Renal cortical epithelial cell (primary cell): ENCODE results near the gene CMTM8. TPM values are rescaled to one million over a fixed set of nuclear protein-coding genes. Genes with fewer than 3 reads are reported as not detected.
"Not testable (repeated sequence)": the region's sequence is repeated elsewhere in the genome, so short reads cannot be mapped to it uniquely, and the experiment has no call there.

Experiments used
- DNase-seq: peaks from one replicate; pipeline ENCODE4 v3.0.0-alpha.2; 2011; ENCODE audit warnings: low read depth
- total RNA-seq: library from RNA; depleted of rRNA; stranded (reverse); fragments of >200 nt; gene quantifications from 2 replicates; pipeline ENCODE4 v1.2.3, GENCODE V29; 2014

Gene CMTM8, protein sequence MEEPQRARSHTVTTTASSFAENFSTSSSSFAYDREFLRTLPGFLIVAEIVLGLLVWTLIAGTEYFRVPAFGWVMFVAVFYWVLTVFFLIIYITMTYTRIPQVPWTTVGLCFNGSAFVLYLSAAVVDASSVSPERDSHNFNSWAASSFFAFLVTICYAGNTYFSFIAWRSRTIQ
- total RNA-seq = 1.6 and 2.6 TPM in 2 replicates

DNA sequence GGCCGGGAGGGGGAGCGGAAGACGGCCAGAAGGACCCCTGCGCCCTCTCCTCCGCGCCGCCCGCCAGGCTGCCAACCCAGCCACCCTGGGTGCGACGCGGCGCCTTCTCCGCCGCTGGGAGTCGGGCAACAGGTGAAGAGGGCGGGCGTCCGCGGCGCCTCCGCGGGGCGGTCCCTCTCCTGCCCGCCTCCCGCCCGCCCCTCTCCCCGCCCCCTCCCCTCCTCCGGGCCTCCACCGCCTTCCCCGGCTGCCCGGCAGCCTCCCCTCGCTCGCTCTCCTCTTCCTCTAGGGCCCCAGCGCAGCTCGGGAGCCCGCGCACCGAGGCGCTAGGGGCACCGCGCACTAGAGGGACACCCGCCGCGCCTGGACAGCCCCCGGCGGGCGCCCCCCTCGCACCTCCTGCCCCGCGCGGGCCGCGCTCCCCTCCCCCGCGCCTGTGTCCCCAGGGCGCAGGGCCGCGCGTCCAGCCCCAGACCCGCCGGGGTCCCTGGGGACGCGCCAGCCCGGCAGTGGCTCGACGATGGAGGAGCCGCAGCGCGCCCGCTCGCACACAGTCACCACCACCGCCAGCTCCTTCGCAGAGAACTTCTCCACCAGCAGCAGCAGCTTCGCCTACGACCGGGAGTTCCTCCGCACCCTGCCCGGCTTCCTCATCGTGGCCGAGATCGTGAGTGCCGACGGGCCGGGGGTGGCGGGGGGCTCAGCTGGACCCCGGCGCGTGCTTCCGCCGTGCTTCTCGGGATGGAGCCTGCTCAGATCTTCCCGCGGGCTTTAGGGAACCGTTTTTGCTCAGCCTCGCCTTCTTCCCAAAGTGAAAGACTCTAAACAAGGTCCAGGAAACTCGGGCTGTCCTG is at the start of gene CMTM8:
CMTM8 (plus strand) TSS at position 228 of the 854 bp plus-strand sequence; CDS start at position 521, 293 bp downstream.
- peak; percentile 23 for DNase-seq

DNA sequence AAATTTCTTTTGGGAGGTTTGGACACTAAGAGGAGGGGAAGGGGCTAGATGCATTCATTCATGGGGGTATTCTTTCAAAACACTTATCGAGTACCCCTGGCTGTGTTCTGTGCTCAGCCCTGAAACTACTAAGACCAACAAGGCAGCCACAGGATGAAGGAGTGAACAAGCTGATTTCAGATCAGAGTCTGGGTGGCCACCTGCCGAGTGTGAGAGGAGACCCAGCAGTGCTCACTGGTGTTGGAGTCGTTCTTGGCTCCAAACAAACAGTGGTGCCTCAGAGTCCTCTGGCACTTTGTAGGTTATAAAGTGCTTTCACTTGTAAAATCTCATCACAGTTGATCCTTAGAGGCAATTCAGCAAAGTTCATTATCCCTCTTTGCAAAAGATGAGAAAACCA is 48.8 kb upstream of the CMTM8 start:
- DNase-seq = no peak

DNA sequence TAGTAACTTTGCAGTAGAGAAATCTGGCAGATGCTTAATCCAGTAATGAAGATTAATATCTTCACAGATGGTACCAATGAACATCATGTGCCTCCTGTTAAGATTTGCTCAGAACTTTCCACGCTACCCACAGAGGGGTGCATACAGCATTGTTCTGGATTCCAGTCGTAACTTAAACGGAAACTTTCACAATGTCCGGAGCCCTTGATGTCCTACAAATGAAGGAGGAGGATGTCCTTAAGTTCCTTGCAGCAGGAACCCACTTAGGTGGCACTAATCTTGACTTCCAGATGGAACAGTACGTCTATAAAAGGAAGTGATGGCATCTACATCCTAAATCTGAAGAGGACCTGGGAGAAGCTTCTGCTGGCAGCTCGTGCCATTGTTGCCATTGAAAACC is 47.9 kb upstream of the CMTM8 start:
- DNase-seq = not testable (repeated sequence)

DNA sequence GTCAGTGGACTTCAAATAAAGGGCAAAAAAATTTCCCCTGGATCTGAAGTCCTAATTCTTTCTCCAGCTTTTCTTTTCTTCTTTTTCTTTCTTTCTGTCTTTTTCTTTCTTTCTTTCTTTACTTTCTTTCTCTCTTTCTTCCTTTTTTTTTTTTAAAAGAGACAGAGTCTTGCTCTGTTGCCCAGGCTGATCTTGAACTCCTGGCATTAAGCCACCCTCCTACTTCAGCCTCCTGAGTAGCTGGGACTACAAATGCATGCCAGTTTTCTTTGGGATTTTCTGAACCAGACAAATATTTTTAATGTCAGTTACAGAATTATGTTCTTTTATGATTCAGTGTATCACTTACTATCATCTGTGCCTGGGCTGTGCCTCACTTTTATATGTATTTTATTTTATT is 45.4 kb upstream of the CMTM8 start:
- DNase-seq = no peak

DNA sequence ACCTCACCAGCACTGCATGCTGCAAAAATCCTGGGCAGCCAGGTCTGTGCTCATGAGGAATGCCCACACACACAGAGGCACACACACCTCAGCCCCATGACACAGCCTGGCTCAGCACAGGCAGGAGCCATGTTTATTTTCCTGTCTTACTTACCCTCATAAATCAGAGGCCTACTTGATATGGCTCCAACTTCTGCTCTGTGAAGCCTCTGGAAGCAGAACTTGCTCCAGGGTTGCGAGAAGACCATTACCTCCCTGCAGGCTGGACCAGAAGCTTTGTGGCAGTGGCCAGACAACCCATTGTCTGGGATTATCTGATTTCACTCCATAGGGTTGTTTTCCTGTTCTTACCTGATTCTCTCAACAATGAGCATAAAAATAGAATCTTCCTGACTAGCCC is 43.8 kb upstream of the CMTM8 start:
- no peak for DNase-seq

DNA sequence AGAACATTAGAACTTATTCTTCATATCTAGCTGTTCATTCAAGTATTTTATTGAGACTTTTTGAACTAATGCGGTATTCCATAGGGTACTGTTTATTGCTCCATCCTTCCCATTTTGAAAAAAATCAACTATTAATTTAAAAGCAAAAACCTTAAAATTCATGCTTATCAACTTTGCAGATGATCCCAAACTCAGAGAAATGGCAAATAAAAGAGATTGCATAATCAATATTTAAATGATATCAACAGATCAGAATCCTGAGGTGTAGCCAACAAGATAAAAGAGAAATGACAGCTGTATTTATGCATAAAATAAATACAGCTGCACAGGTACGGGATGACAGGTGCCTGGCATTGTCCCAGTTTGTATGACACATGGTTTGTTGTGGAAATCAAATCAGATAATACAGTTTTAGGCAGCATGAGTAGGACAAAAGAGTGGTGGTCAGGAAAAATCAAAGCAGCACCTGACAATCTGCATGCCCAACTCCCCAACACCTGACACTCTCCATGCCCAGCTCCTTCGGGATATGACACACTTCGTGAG is 42.4 kb upstream of the CMTM8 start:
- no peak for DNase-seq

DNA sequence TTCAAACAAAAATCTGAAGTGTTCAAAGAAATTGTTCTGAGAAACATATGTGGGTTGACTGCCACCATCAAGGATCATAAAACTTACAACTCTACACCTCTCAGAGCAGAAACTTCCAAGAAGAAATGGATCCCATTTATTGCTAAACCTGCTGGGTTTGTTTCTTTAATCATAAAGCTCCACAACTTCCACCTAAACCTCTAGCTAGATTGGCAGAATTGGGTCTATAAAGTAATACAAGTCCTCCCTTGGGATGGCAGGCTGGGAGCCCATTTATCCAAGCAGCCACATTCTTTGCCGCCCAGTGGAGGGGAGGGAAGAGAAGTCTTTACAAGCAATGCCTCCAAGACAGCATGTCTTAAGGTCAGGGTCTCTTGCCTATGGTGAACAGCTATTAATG is 40.5 kb upstream of the CMTM8 start:
- no peak for DNase-seq

DNA sequence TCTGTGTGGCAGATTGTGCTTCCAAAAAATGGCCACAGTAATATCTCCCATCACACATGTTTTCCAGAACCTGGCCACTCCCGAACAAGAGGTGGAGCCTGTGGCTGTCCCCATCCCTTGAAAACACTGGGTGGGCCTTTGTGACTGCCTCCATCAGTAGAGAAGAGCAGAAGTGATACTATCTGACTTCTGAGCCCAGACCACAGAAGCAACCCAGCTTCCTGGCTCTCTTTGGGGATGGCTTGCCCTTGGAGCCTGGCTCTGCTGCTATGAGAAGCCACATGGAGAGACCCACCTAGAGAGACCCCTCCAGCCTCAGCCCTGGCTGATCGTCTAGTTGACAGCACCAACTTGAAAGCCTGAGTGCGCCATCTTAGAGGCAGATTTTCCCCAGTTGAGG is 39.8 kb upstream of the CMTM8 start:
- no peak for DNase-seq

DNA sequence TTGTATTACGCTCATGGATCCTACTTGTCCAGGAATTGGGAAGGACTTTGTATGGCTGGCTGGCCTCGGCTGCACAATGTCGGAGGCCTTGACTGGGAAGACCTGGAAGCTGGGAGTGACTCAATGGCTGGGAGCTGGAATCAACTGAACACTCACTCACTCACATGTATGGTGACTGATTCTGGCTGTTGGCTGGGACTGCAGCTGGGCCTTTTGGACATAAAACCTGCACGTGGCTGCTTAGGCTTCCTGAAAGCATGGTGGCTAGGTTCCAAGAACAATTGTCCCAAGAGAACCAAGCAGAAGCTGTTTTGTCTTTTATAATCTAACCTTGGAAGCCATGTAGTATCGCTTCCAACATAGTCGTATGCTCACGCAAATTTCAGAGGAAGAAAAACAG is 38.0 kb upstream of the CMTM8 start:
- DNase-seq = no peak

DNA sequence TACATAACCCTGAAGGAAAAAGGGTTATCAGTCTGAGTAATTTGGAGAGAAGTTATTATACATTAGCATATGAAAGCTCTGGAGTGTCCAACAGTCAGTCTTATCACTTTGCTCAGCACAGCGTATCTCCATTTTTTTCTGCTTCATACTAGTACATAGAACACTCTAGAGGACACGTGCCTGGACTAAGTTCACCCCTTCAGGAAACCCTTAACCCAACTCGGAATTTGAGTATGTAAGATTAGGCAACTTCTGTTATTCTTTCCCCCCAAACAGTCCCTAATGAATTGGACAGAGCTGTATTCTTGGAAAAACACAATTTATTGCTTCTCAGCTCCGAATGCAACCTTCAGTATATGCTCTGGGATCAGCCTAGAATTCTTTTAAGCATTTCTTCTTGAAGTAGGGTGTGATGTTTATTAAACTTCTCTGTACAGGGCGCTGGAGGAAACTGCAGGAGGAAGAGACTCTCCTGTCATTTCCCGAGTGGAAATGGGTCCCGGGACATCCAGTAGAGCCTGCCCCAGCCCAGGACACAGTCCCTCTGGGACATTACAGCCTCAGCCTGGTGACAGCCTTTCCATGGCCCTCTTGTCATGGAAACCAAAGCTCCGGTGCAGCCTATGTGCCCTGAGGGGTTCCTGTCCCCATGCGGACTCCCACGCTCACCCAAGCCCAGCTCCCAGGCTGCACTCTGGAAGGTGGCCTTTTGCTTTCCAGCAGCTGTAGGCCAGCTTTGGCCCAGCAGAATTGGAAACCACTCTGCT is 37.3 kb upstream of the CMTM8 start:
- DNase-seq = no peak

DNA sequence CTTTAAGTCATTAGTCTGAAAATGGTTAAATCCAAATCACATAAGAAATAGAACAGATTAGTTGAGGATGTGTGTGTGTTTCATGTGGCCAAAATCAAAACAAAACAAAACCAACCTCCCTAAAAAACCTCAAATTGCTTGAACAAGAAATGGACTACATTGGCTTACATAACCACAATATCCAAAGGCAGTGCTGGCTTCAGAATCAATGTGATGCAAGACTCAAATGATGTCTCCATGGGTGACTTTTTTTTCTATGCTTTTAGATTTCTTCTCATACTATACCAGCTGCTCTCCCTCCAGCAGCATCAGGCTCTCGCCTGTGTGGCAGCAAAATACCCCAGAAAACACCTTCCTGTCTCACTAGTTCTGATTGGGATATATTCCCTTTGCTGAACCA is 36.0 kb upstream of the CMTM8 start:
- no peak for DNase-seq

DNA sequence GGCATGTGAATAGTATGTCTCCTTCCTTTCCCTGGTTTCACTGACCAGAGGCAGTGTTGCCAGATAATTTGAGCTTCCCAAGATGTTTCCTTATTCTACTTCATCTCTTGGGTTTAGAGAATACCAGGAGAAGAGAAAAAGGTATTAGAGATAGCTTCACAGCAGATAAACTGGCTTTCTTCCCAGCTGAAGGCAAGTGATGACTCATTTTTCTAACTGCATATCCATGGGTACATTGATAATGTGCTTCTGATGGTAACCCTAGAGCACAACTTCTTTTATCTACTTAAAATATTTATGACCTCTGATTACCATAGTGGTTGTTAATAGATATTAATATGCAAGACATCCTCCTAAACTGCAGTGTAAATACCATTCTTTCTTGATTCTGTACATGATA is 34.6 kb upstream of the CMTM8 start:
- peak; percentile 44 for DNase-seq

DNA sequence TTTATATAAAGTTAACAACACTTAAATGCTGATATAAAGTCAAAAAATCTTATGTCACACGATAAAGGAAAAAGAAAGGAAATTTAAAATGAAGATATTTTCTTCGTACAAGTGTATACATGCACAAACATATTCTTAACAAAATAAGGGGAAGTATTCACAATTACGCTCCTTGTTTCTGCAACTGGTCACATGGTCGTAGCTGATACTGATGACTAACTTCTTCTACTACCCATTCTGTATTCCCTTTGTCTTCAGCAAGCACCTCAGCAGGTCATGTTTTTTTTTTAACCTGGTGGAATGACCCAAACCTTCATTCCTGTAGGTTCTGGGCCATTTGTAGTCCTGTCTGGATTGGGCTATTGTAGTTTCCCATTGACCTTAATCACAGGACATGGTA is 30.0 kb upstream of the CMTM8 start:
- DNase-seq = no peak

DNA sequence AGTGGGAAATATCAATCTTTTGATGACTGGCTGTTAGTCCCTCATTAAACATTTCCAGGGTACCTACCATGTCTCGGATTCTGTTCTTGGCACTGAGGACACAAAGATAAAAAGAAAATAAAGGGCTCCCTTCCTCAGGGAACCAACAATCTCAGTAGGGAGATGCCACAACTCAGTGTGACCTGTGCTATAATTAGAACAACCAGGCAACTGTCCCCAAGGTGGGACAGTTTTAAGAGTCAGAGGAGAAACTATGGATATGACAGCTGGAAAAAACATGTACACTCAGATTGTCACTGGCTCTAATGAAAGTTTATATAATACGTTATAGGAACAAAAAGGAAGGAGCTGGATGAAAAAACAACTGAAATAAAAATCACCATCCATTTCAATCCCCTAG is 23.3 kb upstream of the CMTM8 start:
- no peak for DNase-seq

DNA sequence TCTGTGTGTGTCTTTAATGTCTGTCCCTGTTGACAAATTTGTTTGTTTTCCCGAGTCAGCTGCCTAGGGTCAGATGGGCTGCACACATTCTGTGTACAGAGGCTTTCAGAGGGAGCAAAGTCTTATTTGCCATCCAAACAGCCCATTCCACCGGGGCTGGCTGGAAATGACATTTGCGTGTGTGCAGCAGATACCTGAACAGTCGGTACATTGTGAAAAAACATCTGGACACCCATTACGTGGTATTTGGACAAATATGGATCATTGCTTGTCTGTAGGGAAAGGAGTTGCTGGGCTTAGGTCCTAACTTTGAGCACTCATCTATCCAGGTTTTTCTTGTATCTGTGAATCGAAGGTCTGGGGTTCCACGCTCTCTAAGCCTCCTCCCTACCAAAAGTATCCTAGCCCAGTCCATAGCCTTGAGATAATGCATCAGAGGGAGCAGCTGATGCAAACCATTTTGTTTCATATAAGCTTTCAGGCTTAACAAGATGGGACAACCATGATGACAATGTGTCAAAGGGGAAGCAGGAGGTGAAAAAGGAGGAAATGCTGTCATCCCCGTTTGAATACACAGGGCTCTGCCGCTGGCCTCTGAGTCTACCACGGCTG is 22.2 kb upstream of the CMTM8 start:
- DNase-seq = no peak

DNA sequence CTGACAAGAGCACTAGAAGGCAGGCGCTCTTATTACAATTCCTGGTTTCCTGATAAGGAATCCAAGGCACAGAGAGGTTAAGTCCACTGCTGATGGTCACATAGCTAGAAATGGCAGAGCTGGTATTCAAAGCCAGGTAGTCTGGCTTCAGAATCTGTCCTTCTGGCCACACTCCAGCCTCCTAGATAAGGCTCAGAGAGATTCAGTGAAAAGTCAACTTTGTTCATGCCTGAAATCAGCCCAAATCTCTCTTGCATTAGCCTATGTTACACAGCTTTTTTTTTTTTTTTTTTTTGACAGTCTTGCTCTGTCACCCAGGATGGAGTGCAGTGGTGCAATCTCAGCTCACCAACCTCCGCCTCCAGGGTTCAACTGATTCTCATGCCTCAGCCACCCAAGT is 21.1 kb upstream of the CMTM8 start:
- DNase-seq = no peak

DNA sequence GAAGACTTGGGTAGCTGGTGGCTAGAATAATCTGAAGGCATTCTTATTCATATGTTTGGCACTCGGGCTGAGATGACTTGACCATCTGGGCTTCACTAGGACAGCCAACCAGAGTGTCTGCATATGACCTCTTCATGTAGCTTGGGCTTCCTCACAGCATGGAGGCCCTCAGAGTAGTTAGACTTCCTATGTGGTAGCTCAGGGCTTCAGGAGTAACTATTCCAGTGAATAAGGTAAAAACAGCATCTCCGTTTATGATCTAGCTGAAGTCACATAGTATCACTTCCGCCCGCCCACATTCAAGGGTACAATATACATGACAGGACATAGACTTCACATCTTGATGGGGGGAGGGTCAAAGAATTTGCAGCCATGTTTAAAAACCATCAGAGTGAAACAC is 18.9 kb upstream of the CMTM8 start:
- no peak for DNase-seq

DNA sequence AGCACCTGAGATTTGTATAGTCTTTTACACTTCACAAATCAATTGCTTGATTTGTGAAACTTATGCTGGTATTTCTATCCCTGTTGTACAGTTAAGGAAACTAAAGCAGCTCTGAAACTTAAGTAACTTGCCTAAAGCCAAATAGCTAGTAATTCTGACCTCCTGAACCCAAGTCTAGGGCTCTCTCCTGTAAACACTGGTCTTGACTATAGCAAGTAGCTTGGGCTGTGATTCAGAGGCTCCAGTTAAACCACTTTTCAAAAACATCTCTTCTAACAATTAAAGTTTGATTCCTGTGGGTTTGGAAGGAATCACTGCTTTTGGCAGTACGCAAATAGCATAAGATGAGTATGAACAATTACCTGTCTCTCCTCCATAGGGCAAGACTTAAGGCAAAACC is 18.5 kb upstream of the CMTM8 start:
- peak; percentile 63 for DNase-seq

DNA sequence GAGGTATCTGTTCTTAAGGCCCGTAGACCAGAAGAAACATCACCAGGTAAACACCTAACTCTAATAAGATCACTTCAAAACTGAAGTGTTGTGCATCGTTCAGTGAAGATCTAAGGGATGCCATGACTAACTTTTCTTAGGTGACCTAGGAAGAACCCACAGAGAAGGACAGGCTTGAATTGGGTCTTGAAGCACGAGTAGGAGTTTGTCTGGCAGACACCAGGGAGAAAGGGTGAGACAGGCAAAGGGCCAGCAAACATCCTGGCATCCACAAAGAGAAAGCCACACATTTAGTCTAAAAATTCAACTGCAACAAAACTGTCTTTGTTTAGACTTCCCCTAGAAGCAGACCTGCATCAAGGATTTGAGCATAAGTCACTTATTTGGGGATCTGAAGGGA is 15.5 kb upstream of the CMTM8 start:
- no peak for DNase-seq

DNA sequence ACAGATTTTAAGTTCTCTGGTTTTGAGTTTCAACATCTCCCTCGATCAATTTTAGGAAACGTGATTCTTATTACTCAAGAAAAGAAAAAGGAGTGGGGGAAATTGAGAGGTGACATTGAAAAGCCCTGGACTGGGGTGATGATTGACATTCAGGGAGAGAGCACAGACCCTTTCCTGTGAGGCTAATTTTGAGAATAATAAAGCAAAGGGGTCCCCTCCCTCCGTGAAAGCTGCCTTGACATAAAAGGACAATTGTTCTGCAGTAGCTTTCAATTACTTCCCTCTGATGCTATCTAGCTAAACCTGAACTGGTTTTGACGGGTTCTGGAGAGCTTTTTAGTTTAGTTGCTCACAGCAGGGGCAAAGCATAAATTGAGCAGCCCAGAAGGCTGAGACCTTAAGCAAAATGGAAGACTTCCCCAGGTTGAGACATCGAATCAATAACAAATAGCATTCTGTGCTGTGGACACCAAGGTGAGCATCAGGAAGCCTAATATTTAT is 14.4 kb upstream of the CMTM8 start:
- no peak for DNase-seq

DNA sequence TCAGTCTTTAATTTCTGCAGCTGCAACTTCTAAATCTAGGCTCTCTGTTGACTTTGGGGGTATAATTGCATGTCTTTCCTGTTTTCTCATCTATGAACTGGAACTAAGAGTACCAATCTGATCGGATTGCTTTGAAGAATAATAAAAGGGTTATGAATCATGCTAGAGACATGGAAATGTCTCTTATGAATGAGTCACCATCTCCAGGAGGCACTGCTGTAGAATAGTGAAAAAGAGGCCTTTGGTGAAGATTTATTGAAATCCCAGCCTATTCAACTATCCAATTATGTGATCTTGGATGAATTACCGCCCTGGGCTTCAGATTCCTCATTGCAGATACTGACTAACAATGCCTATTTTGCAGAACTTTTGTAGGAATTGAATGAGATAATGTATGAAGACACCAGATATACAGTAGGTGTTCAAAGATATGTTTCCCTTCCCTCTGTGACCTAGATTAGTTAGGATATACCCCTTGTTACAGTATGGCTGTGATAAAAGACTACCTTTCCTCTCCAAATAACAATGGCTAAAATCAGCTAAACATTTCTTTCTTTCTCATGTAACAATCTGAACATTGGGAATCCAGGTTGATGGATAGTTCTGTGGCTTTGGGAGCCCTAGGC is 11.5 kb upstream of the CMTM8 start:
- peak; percentile 26 for DNase-seq
